ENCODE measurements around the gene TPSB2. TPM values are rescaled to one million over a fixed set of nuclear protein-coding genes. Genes with fewer than 3 reads are reported as not detected.

TPSB2 gene
- total and polyA plus RNA-seq, 9 of the 15 experiments (the other 6 are each of a cell fraction or from before 2014, with no cell fraction given): 0.18 TPM; not detected in 8

GRCh38 chr16:1260101-1260680, 30.2 kb upstream of the TPSB2 start:
- CTCF ChIA-PET (ENCODE audit: low intra/inter-chr PET ratio): no interaction called here
- Histone ChIP-seq H3K9me3 (replicated peaks; ENCODE audit: control insufficient read depth, insufficient read depth, low read depth, low read length) (peaks cover 7% of the 10 kb centered on the region; the same call in 1 of the 2 replicates), H3K4me3 (no peak overlapping the region), H3K9me1 (ENCODE audit: control insufficient read depth, insufficient read depth, low read length) (peaks cover 3% of the 10 kb centered on the region), H3K4me2 (ENCODE audit: insufficient read depth, low read length) (no peak overlapping the region), H3K36me3 (ENCODE audit: control insufficient read depth, insufficient read depth, low read length) (no peaks in the 10 kb centered on the region), H2AFZ (ENCODE audit: low read depth, low read length) (no peak overlapping the region), H4K20me1 (replicated peaks; ENCODE audit: control insufficient read depth, insufficient read depth, low read length) (peaks cover 9% of the 10 kb centered on the region; the same call in 1 of the 2 replicates), H3K4me1 (replicated peaks in 1 of 2; ENCODE audit: control insufficient read depth in 2 of 2, insufficient read depth in 2 of 2, low read length in 2 of 2) (peaks cover 0 to 60% of the 10 kb centered on the region in 2 experiments; a peak in 2 of 5 replicates), H3K79me2 (ENCODE audit: control insufficient read depth, insufficient read depth, low read length) (no peaks in the 10 kb centered on the region), H3K27me3 (ENCODE audit: control insufficient read depth in 2 of 2, insufficient read depth in 2 of 2, low read length in 2 of 2) (peaks cover 20 to 59% of the 10 kb centered on the region in 2 experiments; a peak in 4 of 5 replicates), H3K9ac (ENCODE audit: insufficient read depth in 1 of 2, low read depth in 2 of 2, low read length in 2 of 2) (no peak overlapping the region), H3K27ac (ENCODE audit: extremely low read depth, low read depth, low read length) (no peak overlapping the region)
- FAIRE-seq (no peak), DNase-seq (ENCODE audit: extremely low read depth in 1 of 4, low spot score in 3 of 4) (no peak), ATAC-seq (no peak)
- in situ Hi-C loops (cut with MboI): no loop called here
- POLR2A ChIA-PET: no interaction called here
- no TSS peak for BruUV-seq (replicated peaks)
- intact Hi-C loops (cut with micrococcal nuclease): no loop called here
- under 1% methylated on average over 25 of the region's 36 CpGs for WGBS (ENCODE audit: insufficient coverage, low coverage, missing lambda C conversion rate)
- TF ChIP-seq DNMT1 (IDR thresholded peaks at IDR 0.05) (no peak), COPS2 (conservative IDR thresholded peaks at IDR 0.05) (no peak), ZNF174 (CRISPR knock-in tag; IDR thresholded peaks at IDR 0.05) (no peak), KAT2B (IDR thresholded peaks at IDR 0.05; ENCODE audit: low read depth, low read length) (no peak), ID3 (CRISPR knock-in tag; IDR thresholded peaks at IDR 0.05) (no peak), ID3 (tag; IDR thresholded peaks at IDR 0.05) (no peak), FOXJ2 (tag; IDR thresholded peaks at IDR 0.05) (no peak), ETV6 (IDR thresholded peaks at IDR 0.05; ENCODE audit: borderline replicate concordance in 1 of 2, low read depth in 2 of 2, low read length in 1 of 2) (no peak), ETV6 (CRISPR knock-in tag; IDR thresholded peaks at IDR 0.05; ENCODE audit: borderline replicate concordance) (no peak), HMG20B (CRISPR knock-in tag; IDR thresholded peaks at IDR 0.05) (no peak), POLR2H (tag; IDR thresholded peaks at IDR 0.05; ENCODE audit: low read depth) (no peak), NFIX (CRISPR knock-in tag; IDR thresholded peaks at IDR 0.05; ENCODE audit: low read depth) (no peak), ELF4 (CRISPR knock-in tag; IDR thresholded peaks at IDR 0.05) (no peak), STAG1 (CRISPR knock-in tag; IDR thresholded peaks at IDR 0.05; ENCODE audit: borderline replicate concordance) (no peak)

All from K562 (cell line).